Smooth muscle cell (in vitro differentiated cells): ENCODE measurements around the gene ZNF205. TPM values are rescaled to one million over a fixed set of nuclear protein-coding genes. Genes with fewer than 3 reads are reported as not detected.
"Not testable (repeated sequence)": the region's sequence is repeated elsewhere in the genome, so short reads cannot be mapped to it uniquely, and the experiment has no call there.

Source experiments
- DNase-seq: peaks from one replicate; lab custom pipeline; 2025; ENCODE audit not compliant: unreplicated experiment; lab: John Stamatoyannopoulos, UW
- H2AFZ ChIP-seq: fragments of 200-600 bp; sonication (generic); 2 replicates; pipeline ENCODE4 v1.6.0; 2016; ENCODE audit warnings: antibody characterized with exemption, low read depth, mild to moderate bottlenecking
- H3F3A ChIP-seq: fragments of 200-600 bp; sonication (generic); 2 replicates; pipeline ENCODE4 v1.6.0; 2017; ENCODE audit warnings: antibody characterized with exemption, low read depth
- H3K27ac ChIP-seq: fragments of 200-600 bp; sonication (generic); 2 replicates; pipeline ENCODE4 v1.5.1; 2016; ENCODE audit warnings: low read depth, mild to moderate bottlenecking
- H3K27me3 ChIP-seq: fragments of 200-600 bp; sonication (generic); 2 replicates; pipeline ENCODE4 v1.6.1; 2016; ENCODE audit warnings: low read depth, mild to moderate bottlenecking
- H3K36me3 ChIP-seq: fragments of 200-600 bp; sonication (generic); 2 replicates; pipeline ENCODE4 v1.5.1; 2016; ENCODE audit warnings: low read depth
- H3K4me1 ChIP-seq: fragments of 200-600 bp; sonication (generic); 2 replicates; pipeline ENCODE4 v1.5.1; 2016; ENCODE audit warnings: low read depth
- H3K4me2 ChIP-seq: fragments of 200-600 bp; sonication (generic); 2 replicates; pipeline ENCODE4 v1.6.0; 2016; ENCODE audit warnings: mild to moderate bottlenecking
- H3K4me3 ChIP-seq: fragments of 200-600 bp; sonication (generic); 2 replicates; pipeline ENCODE4 v1.5.1; 2016; ENCODE audit warnings: mild to moderate bottlenecking
- H3K79me2 ChIP-seq: fragments of 200-600 bp; sonication (generic); 2 replicates; pipeline ENCODE4 v1.6.0; 2016; ENCODE audit warnings: low read depth, mild to moderate bottlenecking
- H3K9ac ChIP-seq: fragments of 200-600 bp; sonication (generic); 2 replicates; pipeline ENCODE4 v1.6.0; 2016; ENCODE audit warnings: low read depth
- H3K9me3 ChIP-seq: fragments of 200-600 bp; sonication (generic); replicated peaks from 2 replicates; pipeline ENCODE4 v1.5.1; 2016; ENCODE audit warnings: low read depth
- H4K20me1 ChIP-seq: fragments of 200-600 bp; sonication (generic); 2 replicates; pipeline ENCODE4 v1.6.0; 2016; ENCODE audit warnings: low read depth
- WGBS: methylation state at CpG from one replicate; pipeline ENCODE4 v1.1.7; 2016; ENCODE audit warnings: low lambda C conversion rate; 5-methylcytosine and 5-hydroxymethylcytosine counted together
- polyA plus RNA-seq: library from polyadenylated mRNA; unstranded; fragments of >200 nt; fragmentation: Nextera tagmentation; extraction: Ambion mirVana; gene quantifications from 2 replicates; pipeline ENCODE4 v1.2.1, GENCODE V29; 2016
- small RNA-seq: library from RNA; depleted of rRNA; stranded (forward); fragments of <200 nt; gene quantifications from one replicate; pipeline ENCODE3, GENCODE V24; 2014
- total RNA-seq: library from RNA; depleted of rRNA; stranded (reverse); fragments of >200 nt; gene quantifications from 2 replicates; pipeline ENCODE4 v1.2.3, GENCODE V29; 2014
- TF ChIP-seq, protein P1 (sequence below): fragments of 200-600 bp; sonication (generic); IDR thresholded peaks from 2 replicates; pipeline ENCODE4 v1.5.1; 2017; ENCODE audit warnings: borderline replicate concordance, mild to moderate bottlenecking, antibody characterized with exemption; ENCODE audit not compliant: insufficient read depth, poor library complexity, severe bottlenecking

ZNF205 gene
- total and polyA plus RNA-seq, 2 experiments from 2014 or later = 7.2 to 11.9 TPM

- Histone ChIP-seq H3K4me1 (no peaks in the 10 kb centered on the region), H2AFZ (no peak overlapping the region), H3K27me3 (peaks cover 35% of the 10 kb centered on the region), H3K9me3 (no peaks in the 10 kb centered on the region), H3K4me3 (no peak overlapping the region), H3F3A (no peaks in the 10 kb centered on the region), H3K27ac (no peak overlapping the region), H3K79me2 (no peaks in the 10 kb centered on the region), H4K20me1 (no peaks in the 10 kb centered on the region), H3K36me3 (no peaks in the 10 kb centered on the region), H3K9ac (no peak overlapping the region), H3K4me2 (no peak overlapping the region)
- DNase-seq = no peak
- 23% methylated on average over 1 of the region's 1 CpG for WGBS
- TF ChIP-seq, protein P1, sequence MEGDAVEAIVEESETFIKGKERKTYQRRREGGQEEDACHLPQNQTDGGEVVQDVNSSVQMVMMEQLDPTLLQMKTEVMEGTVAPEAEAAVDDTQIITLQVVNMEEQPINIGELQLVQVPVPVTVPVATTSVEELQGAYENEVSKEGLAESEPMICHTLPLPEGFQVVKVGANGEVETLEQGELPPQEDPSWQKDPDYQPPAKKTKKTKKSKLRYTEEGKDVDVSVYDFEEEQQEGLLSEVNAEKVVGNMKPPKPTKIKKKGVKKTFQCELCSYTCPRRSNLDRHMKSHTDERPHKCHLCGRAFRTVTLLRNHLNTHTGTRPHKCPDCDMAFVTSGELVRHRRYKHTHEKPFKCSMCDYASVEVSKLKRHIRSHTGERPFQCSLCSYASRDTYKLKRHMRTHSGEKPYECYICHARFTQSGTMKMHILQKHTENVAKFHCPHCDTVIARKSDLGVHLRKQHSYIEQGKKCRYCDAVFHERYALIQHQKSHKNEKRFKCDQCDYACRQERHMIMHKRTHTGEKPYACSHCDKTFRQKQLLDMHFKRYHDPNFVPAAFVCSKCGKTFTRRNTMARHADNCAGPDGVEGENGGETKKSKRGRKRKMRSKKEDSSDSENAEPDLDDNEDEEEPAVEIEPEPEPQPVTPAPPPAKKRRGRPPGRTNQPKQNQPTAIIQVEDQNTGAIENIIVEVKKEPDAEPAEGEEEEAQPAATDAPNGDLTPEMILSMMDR = no peak
These were observed 54.1 kb downstream of the ZNF205 start for GRCh38 chr16:3166505-3166886.

DNA sequence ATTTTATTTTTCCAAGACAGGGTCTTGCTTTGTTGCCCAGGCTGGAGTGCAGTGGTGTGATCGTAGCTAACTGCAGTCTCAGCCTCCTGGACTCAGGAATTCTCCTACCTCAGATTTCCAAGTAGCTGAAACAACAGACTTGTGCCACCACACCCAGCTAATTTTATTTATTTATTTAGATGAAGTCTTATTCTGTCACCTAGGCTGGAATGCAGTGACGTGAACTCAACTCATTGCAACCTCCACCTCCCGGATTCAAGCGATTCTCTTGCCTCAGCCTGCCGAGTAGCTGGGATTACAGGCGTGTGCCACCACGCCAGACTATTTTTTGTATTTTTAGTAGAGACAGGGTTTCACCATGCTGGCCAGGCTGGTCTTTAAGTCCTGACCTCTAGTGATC, 56.3 kb downstream of the ZNF205 start:
- H3K4me2 ChIP-seq, H3K9ac ChIP-seq, H3K36me3 ChIP-seq, DNase-seq, H3K9me3 ChIP-seq, H3K4me1 ChIP-seq, H3K79me2 ChIP-seq, H3K4me3 ChIP-seq, H3K27ac ChIP-seq, H2AFZ ChIP-seq, H4K20me1 ChIP-seq, H3F3A ChIP-seq: not testable (repeated sequence)
- WGBS = 94% methylated on average over 7 of the region's 7 CpGs
- H3K27me3 ChIP-seq = peaks cover 58% of the 10 kb centered on the region

Small RNA genes within 50 kb of the gene (small RNA-seq; reads per million reads assigned to genes)
- not detected for gene RNU1-22P

Other genes starting within 250 kb of the ZNF205 start
- 31.7 and 44.6 TPM in 2 replicates for gene FLYWCH2, start 229.4 kb upstream of the ZNF205 start, total RNA-seq
- gene FLYWCH2, start 229.4 kb upstream of the ZNF205 start, polyA plus RNA-seq = 49.3 and 52.7 TPM in 2 replicates
- gene FLYWCH1, start 200.7 kb upstream of the ZNF205 start, total RNA-seq = 13.5 and 26.1 TPM in 2 replicates
- 26.0 and 26.4 TPM in 2 replicates for gene FLYWCH1, start 200.7 kb upstream of the ZNF205 start, polyA plus RNA-seq
- gene KREMEN2, start 148.3 kb upstream of the ZNF205 start, total RNA-seq = 0.27 and 1.3 TPM in 2 replicates
- 2.0 TPM in 2 replicates for gene KREMEN2, start 148.3 kb upstream of the ZNF205 start, polyA plus RNA-seq
- gene PAQR4, start 143.2 kb upstream of the ZNF205 start, total RNA-seq = 4.6 and 4.8 TPM in 2 replicates
- gene PAQR4, start 143.2 kb upstream of the ZNF205 start, polyA plus RNA-seq = 7.9 and 9.3 TPM in 2 replicates
- gene PKMYT1, start 132.1 kb upstream of the ZNF205 start, total RNA-seq = 10.4 and 13.8 TPM in 2 replicates
- gene PKMYT1, start 132.1 kb upstream of the ZNF205 start, polyA plus RNA-seq = 28.9 and 32.6 TPM in 2 replicates
- 1.3 and 1.8 TPM in 2 replicates for gene CLDN9, start 99.7 kb upstream of the ZNF205 start, total RNA-seq
- 0.81 and 4.5 TPM in 2 replicates for gene CLDN9, start 99.7 kb upstream of the ZNF205 start, polyA plus RNA-seq
- 97.0 and 113 TPM in 2 replicates for gene CLDN6, start 94.4 kb upstream of the ZNF205 start, total RNA-seq
- gene CLDN6, start 94.4 kb upstream of the ZNF205 start, polyA plus RNA-seq = 55.4 and 365 TPM in 2 replicates
- 192 and 219 TPM in 2 replicates for gene TNFRSF12A, start 92.2 kb upstream of the ZNF205 start, total RNA-seq
- 386 and 512 TPM in 2 replicates for gene TNFRSF12A, start 92.2 kb upstream of the ZNF205 start, polyA plus RNA-seq
- gene HCFC1R1, start 88.6 kb upstream of the ZNF205 start, total RNA-seq = 63.3 and 73.5 TPM in 2 replicates
- 337 and 367 TPM in 2 replicates for gene HCFC1R1, start 88.6 kb upstream of the ZNF205 start, polyA plus RNA-seq
- gene THOC6, start 88.6 kb upstream of the ZNF205 start, total RNA-seq = 24.1 and 28.9 TPM in 2 replicates
- 59.4 and 83.9 TPM in 2 replicates for gene THOC6, start 88.6 kb upstream of the ZNF205 start, polyA plus RNA-seq
- gene BICDL2, start 75.6 kb upstream of the ZNF205 start, total RNA-seq = 0.49 and 1.5 TPM in 2 replicates
- gene BICDL2, start 75.6 kb upstream of the ZNF205 start, polyA plus RNA-seq = 0.86 and 7.9 TPM in 2 replicates
- gene MMP25, start 66.0 kb upstream of the ZNF205 start, total RNA-seq = 0.36 and 0.90 TPM in 2 replicates
- 1.3 and 3.5 TPM in 2 replicates for gene MMP25, start 66.0 kb upstream of the ZNF205 start, polyA plus RNA-seq
- 25.1 and 26.3 TPM in 2 replicates for gene IL32, start 46.9 kb upstream of the ZNF205 start, total RNA-seq
- 27.7 and 35.0 TPM in 2 replicates for gene IL32, start 46.9 kb upstream of the ZNF205 start, polyA plus RNA-seq
- not detected in 2 replicates for gene ZSCAN10, start 13.3 kb upstream of the ZNF205 start, total RNA-seq
- gene ZSCAN10, start 13.3 kb upstream of the ZNF205 start, polyA plus RNA-seq = 0.30 TPM in 1 of 2 replicates, not detected in the other
- gene ZNF213, start 22.4 kb downstream of the ZNF205 start, total RNA-seq = 4.4 and 9.2 TPM in 2 replicates
- gene ZNF213, start 22.4 kb downstream of the ZNF205 start, polyA plus RNA-seq = 8.3 and 9.6 TPM in 2 replicates
- gene OR1F1, start 75.6 kb downstream of the ZNF205 start, total RNA-seq = not detected in 2 replicates
- gene OR1F1, start 75.6 kb downstream of the ZNF205 start, polyA plus RNA-seq = not detected in 2 replicates
- gene ZNF200, start 122.6 kb downstream of the ZNF205 start, total RNA-seq = 7.7 and 8.7 TPM in 2 replicates
- gene ZNF200, start 122.6 kb downstream of the ZNF205 start, polyA plus RNA-seq = 6.1 and 7.0 TPM in 2 replicates
- gene MEFV, start 144.0 kb downstream of the ZNF205 start, total RNA-seq = 0.72 TPM in 1 of 2 replicates, not detected in the other
- gene MEFV, start 144.0 kb downstream of the ZNF205 start, polyA plus RNA-seq = not detected in 2 replicates
- gene ZNF263, start 170.9 kb downstream of the ZNF205 start, total RNA-seq = 17.6 and 32.2 TPM in 2 replicates
- 27.4 and 29.0 TPM in 2 replicates for gene ZNF263, start 170.9 kb downstream of the ZNF205 start, polyA plus RNA-seq
- 5.0 and 7.4 TPM in 2 replicates for gene TIGD7, start 192.8 kb downstream of the ZNF205 start, total RNA-seq
- gene TIGD7, start 192.8 kb downstream of the ZNF205 start, polyA plus RNA-seq = 1.7 and 3.6 TPM in 2 replicates
- gene ZNF75A, start 192.9 kb downstream of the ZNF205 start, total RNA-seq = 18.6 and 24.8 TPM in 2 replicates
- 13.5 and 13.7 TPM in 2 replicates for gene ZNF75A, start 192.9 kb downstream of the ZNF205 start, polyA plus RNA-seq
- 0.36 TPM in 1 of 2 replicates, not detected in the other for gene OR2C1, start 243.3 kb downstream of the ZNF205 start, total RNA-seq
- not detected in 2 replicates for gene OR2C1, start 243.3 kb downstream of the ZNF205 start, polyA plus RNA-seq